Measurements from ENCODE around the gene OR51G1. TPM values are rescaled to one million over a fixed set of nuclear protein-coding genes. Genes with fewer than 3 reads are reported as not detected.

OR51G1 gene
- total RNA-seq, 1 donor from 2014 or later = not detected

- H3K4me3 ChIP-seq = no peak overlapping the region
- no peaks in the 10 kb centered on the region for H3K27me3 ChIP-seq
- H3K36me3 ChIP-seq = no peaks in the 10 kb centered on the region
- TF ChIP-seq CTCF (IDR thresholded peaks at IDR 0.05) = no peak
- no peak overlapping the region for H3K27ac ChIP-seq
- no peak for ATAC-seq
- no peaks in the 10 kb centered on the region for H3K9me3 ChIP-seq
- DNase-seq = no peak
- no peaks in the 10 kb centered on the region for H3K4me1 ChIP-seq
- intact Hi-C loops (cut with DNase I) = no loop called here
These were observed 12.6 kb upstream of the OR51G1 start for GRCh38 chr11:4936745-4937144.

- Histone ChIP-seq H3K4me3 (no peak overlapping the region), H3K9me3 (no peaks in the 10 kb centered on the region), H3K36me3 (no peaks in the 10 kb centered on the region), H3K4me1 (no peaks in the 10 kb centered on the region), H3K27ac (no peak overlapping the region), H3K27me3 (no peaks in the 10 kb centered on the region)
- TF ChIP-seq CTCF (IDR thresholded peaks at IDR 0.05) = no peak
- DNase-seq (no peak), ATAC-seq (no peak)
- intact Hi-C loops (cut with DNase I) = no loop called here
These were observed 8.6 kb upstream of the OR51G1 start for GRCh38 chr11:4932751-4933150.

GRCh38 chr11:4926608-4927007 is 2.5 kb upstream of the OR51G1 start:
- H3K27ac ChIP-seq = no peak overlapping the region
- H3K9me3 ChIP-seq = no peaks in the 10 kb centered on the region
- intact Hi-C loops (cut with DNase I) = no loop called here
- no peaks in the 10 kb centered on the region for H3K36me3 ChIP-seq
- H3K4me3 ChIP-seq = no peak overlapping the region
- ATAC-seq = no peak
- no peak for DNase-seq
- TF ChIP-seq CTCF (IDR thresholded peaks at IDR 0.05) = no peak
- no peaks in the 10 kb centered on the region for H3K27me3 ChIP-seq
- no peaks in the 10 kb centered on the region for H3K4me1 ChIP-seq

GRCh38 chr11:4922304-4922703 is 1.8 kb downstream of the OR51G1 start:
- intact Hi-C loops (cut with DNase I) = no loop called here
- Histone ChIP-seq H3K4me1 (no peaks in the 10 kb centered on the region), H3K27me3 (no peaks in the 10 kb centered on the region)

GRCh38 chr11:4921796-4922195 is 2.3 kb downstream of the OR51G1 start:
- H3K36me3 ChIP-seq = no peaks in the 10 kb centered on the region

More at GRCh38 chr11:4922304-4922703, 1.8 kb downstream of the OR51G1 start:
- H3K9me3 ChIP-seq = no peaks in the 10 kb centered on the region
- no peak for TF ChIP-seq CTCF (IDR thresholded peaks at IDR 0.05)
- no peak overlapping the region for H3K4me3 ChIP-seq
- H3K27ac ChIP-seq = no peak overlapping the region
- no peaks in the 10 kb centered on the region for H3K36me3 ChIP-seq
- no peak for ATAC-seq
- no peak for DNase-seq

More at GRCh38 chr11:4921796-4922195, 2.3 kb downstream of the OR51G1 start:
- no peak overlapping the region for H3K4me3 ChIP-seq
- no peaks in the 10 kb centered on the region for H3K9me3 ChIP-seq
- intact Hi-C loops (cut with DNase I) = no loop called here
- DNase-seq = no peak
- no peak for ATAC-seq
- no peak for TF ChIP-seq CTCF (IDR thresholded peaks at IDR 0.05)
- H3K4me1 ChIP-seq = no peaks in the 10 kb centered on the region
- no peaks in the 10 kb centered on the region for H3K27me3 ChIP-seq
- no peak overlapping the region for H3K27ac ChIP-seq

Measured in upper lobe of right lung (tissue), 1 donor.